GM10847 (cell line): ENCODE data around the gene RASSF5.

Experiments
- POLR2A ChIP-seq: IDR thresholded peaks from 2 replicates; pipeline ENCODE4 v1.6.1; 2011; ENCODE audit not compliant: insufficient read length; ENCODE audit errors: extremely low read depth

The RASSF5 gene

GRCh38 chr1:206556750-206557635 is 49.7 kb downstream of the RASSF5 start:
- peak; percentile 62 for TF ChIP-seq POLR2A

- no peak for TF ChIP-seq POLR2A
Observed at GRCh38 chr1:206557636-206558473, 50.5 kb downstream of the RASSF5 start.

GRCh38 chr1:206558794-206559671 is 51.7 kb downstream of the RASSF5 start:
- TF ChIP-seq POLR2A, result no peak

GRCh38 chr1:206559672-206559995 is 52.3 kb downstream of the RASSF5 start:
- TF ChIP-seq POLR2A, result no peak

GRCh38 chr1:206560007-206560716 is 52.8 kb downstream of the RASSF5 start:
- TF ChIP-seq POLR2A, result no peak

- no peak for TF ChIP-seq POLR2A
Observed at GRCh38 chr1:206563367-206564207, 56.3 kb downstream of the RASSF5 start.

GRCh38 chr1:206565995-206566394 is 58.7 kb downstream of the RASSF5 start:
- TF ChIP-seq POLR2A, result no peak

- TF ChIP-seq POLR2A, result no peak
Observed at GRCh38 chr1:206566999-206567398, 59.7 kb downstream of the RASSF5 start.

- TF ChIP-seq POLR2A, result no peak
Observed at GRCh38 chr1:206568256-206568655, 60.9 kb downstream of the RASSF5 start.

- no peak for TF ChIP-seq POLR2A
Observed at GRCh38 chr1:206568779-206569352, 61.5 kb downstream of the RASSF5 start.

- TF ChIP-seq POLR2A, result no peak
Observed at GRCh38 chr1:206569556-206569955, 62.2 kb downstream of the RASSF5 start.

- no peak for TF ChIP-seq POLR2A
Observed at GRCh38 chr1:206570529-206570928, 63.2 kb downstream of the RASSF5 start.

- no peak for TF ChIP-seq POLR2A
Observed at GRCh38 chr1:206572835-206573234, 65.5 kb downstream of the RASSF5 start.
